K562 (cell line): Measurements from ENCODE around the gene UBR3. TPM values are rescaled to one million over a fixed set of nuclear protein-coding genes. Genes with fewer than 3 reads are reported as not detected.

Experiments used
- ARNT ChIP-seq, 2 experiments: fragments of 450-650 bp; IDR thresholded peaks; 2 replicates each; pipeline ENCODE4 v1.6.1; 2016; ENCODE audit warnings: mild to moderate bottlenecking in 1 of 2
- CBFA2T3 ChIP-seq: fragments of 450-650 bp; IDR thresholded peaks from 2 replicates; pipeline ENCODE4 v1.6.1; 2017
- CREB1 ChIP-seq, 2 experiments: sonication (generic) in 1 of 2; formaldehyde crosslinking in 1 of 2; IDR thresholded peaks; 2 replicates each; pipeline versions ENCODE4 v1.6.1 to v1.8.0; 2012 to 2022; ENCODE audit warnings: inconsistent platforms in 1 of 2, mild to moderate bottlenecking in 1 of 2, missing genetic modification reagents in 1 of 2, moderate library complexity in 1 of 2
- ILK ChIP-seq: fragments of 450-650 bp; IDR thresholded peaks from 2 replicates; pipeline ENCODE4 v1.6.1; 2016; ENCODE audit warnings: missing genetic modification characterization, low read depth, mild to moderate bottlenecking, missing compliant biosample characterization, moderate library complexity, borderline replicate concordance
- JUND ChIP-seq, 2 experiments: IDR thresholded peaks; 2 replicates in 1 of 2; 3 replicates in 1 of 2; pipeline ENCODE4 v1.6.1; 2011; ENCODE audit warnings: borderline replicate concordance in 2 of 2, low read depth in 2 of 2, low read length in 2 of 2, improper control_type of control experiment in 1 of 2, missing biosample characterization in 1 of 2, missing genetic modification characterization in 1 of 2, missing genetic modification reagents in 1 of 2
- LCOR ChIP-seq: sonication (generic); formaldehyde crosslinking; IDR thresholded peaks from 2 replicates; pipeline ENCODE4 v1.8.0; 2022; ENCODE audit warnings: mild to moderate bottlenecking, missing genetic modification reagents
- PKNOX1 ChIP-seq: fragments of 450-650 bp; IDR thresholded peaks from 2 replicates; pipeline ENCODE4 v1.6.1; 2016
- POU5F1 ChIP-seq: fragments of 150-350 bp; IDR thresholded peaks from 2 replicates; pipeline ENCODE4 v1.6.1; 2014; ENCODE audit warnings: borderline replicate concordance, low read length, low read depth, mild to moderate bottlenecking; ENCODE audit not compliant: partially characterized antibody
- THAP12 ChIP-seq: fragments of 250-450 bp; sonication (Bioruptor Pico); IDR thresholded peaks from 2 replicates; pipeline ENCODE4 v1.9.0; 2021; ENCODE audit warnings: mild to moderate bottlenecking, inconsistent platforms
- ZNF507 ChIP-seq: conservative IDR thresholded peaks from 2 replicates; pipeline ENCODE4 v1.6.1; 2017; ENCODE audit warnings: missing genetic modification characterization, missing compliant biosample characterization
- ZNF696 ChIP-seq: fragments of 250-450 bp; sonication (Bioruptor Pico); conservative IDR thresholded peaks from 2 replicates; pipeline ENCODE4 v1.4.0; 2020; ENCODE audit warnings: mild to moderate bottlenecking, moderate library complexity
- polyA plus RNA-seq, 8 experiments: library from polyadenylated mRNA; depleted of rRNA in 4 of 8; stranded (reverse) in 5 of 8; unstranded in 3 of 8; fragments of >200 nt; fragmentation: Nextera tagmentation in 2 of 8; fragmentation: Illumina TruSeq in 1 of 8; extraction: Ambion mirVana in 2 of 8; extraction: Trizol in 1 of 8; gene quantifications; 2 replicates each; pipeline versions ENCODE4 v1.2.1 to v1.2.3, GENCODE V29; 2011 to 2014; ENCODE audit warnings: inconsistent platforms in 1 of 8, missing spikeins in 1 of 8
- total RNA-seq, 7 experiments: library from RNA; depleted of rRNA in 6 of 7; stranded (reverse); fragments of >200 nt in 6 of 7; fragmentation: Illumina TruSeq in 2 of 7; extraction: Trizol in 2 of 7; gene quantifications; 2 replicates each; pipeline versions ENCODE4 v1.2.1 to v1.2.3, GENCODE V29; 2011 to 2021; ENCODE audit warnings: low replicate concordance in 1 of 7
- TF ChIP-seq, protein P1 (sequence below): fragments of 250-450 bp; sonication (Bioruptor Pico); IDR thresholded peaks from 2 replicates; pipeline ENCODE4 v1.8.0; 2022; ENCODE audit warnings: moderate library complexity, mild to moderate bottlenecking, inconsistent platforms
- TF ChIP-seq, protein P2 (sequence below): fragments of 450-650 bp; conservative IDR thresholded peaks from 2 replicates; pipeline ENCODE4 v1.6.1; 2016; ENCODE audit warnings: missing genetic modification characterization, low read depth, mild to moderate bottlenecking, missing compliant biosample characterization, moderate library complexity
- TF ChIP-seq, protein P3 (sequence below): sonication (generic); formaldehyde crosslinking; IDR thresholded peaks from 2 replicates; pipeline ENCODE4 v1.8.0; 2022; ENCODE audit warnings: missing genetic modification reagents, mild to moderate bottlenecking, borderline replicate concordance
- TF ChIP-seq, protein P4 (sequence below), 3 experiments: fragments of 200-800 bp in 1 of 3; sonication (Bioruptor generic) in 1 of 3; sonication (generic) in 1 of 3; formaldehyde crosslinking in 1 of 3; IDR thresholded peaks; 2 replicates each; pipeline versions ENCODE4 v1.6.1 to v1.8.0; 2016 to 2022; ENCODE audit warnings: mild to moderate bottlenecking in 2 of 3, missing compliant biosample characterization in 2 of 3, missing genetic modification characterization in 2 of 3, missing genetic modification reagents in 1 of 3

UBR3 gene
- total and polyA plus RNA-seq, 9 of the 15 experiments (the other 6 are each of a cell fraction or from before 2014, with no cell fraction given), result 14.4 to 63.5 (median 40.4) TPM

GRCh38 chr2:170013802-170014551 is 186.7 kb downstream of the UBR3 start (continued):
- TF ChIP-seq THAP12 (CRISPR knock-in tag), result no peak
- TF ChIP-seq, protein P1, sequence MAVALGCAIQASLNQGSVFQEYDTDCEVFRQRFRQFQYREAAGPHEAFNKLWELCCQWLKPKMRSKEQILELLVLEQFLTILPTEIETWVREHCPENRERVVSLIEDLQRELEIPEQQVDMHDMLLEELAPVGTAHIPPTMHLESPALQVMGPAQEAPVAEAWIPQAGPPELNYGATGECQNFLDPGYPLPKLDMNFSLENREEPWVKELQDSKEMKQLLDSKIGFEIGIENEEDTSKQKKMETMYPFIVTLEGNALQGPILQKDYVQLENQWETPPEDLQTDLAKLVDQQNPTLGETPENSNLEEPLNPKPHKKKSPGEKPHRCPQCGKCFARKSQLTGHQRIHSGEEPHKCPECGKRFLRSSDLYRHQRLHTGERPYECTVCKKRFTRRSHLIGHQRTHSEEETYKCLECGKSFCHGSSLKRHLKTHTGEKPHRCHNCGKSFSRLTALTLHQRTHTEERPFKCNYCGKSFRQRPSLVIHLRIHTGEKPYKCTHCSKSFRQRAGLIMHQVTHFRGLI (CRISPR knock-in tag), result peak; percentile 3; the same call in 1 of the 2 replicates
- TF ChIP-seq CREB1 (IDR thresholded peaks at IDR 0.05), result peak; percentile 62
- no peak for TF ChIP-seq CREB1 (CRISPR knock-in tag; IDR thresholded peaks at IDR 0.05)
- TF ChIP-seq, protein P2, sequence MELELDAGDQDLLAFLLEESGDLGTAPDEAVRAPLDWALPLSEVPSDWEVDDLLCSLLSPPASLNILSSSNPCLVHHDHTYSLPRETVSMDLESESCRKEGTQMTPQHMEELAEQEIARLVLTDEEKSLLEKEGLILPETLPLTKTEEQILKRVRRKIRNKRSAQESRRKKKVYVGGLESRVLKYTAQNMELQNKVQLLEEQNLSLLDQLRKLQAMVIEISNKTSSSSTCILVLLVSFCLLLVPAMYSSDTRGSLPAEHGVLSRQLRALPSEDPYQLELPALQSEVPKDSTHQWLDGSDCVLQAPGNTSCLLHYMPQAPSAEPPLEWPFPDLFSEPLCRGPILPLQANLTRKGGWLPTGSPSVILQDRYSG, result peak; percentile 67; the same call in 1 of the 2 replicates
- TF ChIP-seq ARNT (IDR thresholded peaks at IDR 0.05), result peak; percentile 89 to 96; a peak in 3 of 4 replicates
- TF ChIP-seq, protein P3, sequence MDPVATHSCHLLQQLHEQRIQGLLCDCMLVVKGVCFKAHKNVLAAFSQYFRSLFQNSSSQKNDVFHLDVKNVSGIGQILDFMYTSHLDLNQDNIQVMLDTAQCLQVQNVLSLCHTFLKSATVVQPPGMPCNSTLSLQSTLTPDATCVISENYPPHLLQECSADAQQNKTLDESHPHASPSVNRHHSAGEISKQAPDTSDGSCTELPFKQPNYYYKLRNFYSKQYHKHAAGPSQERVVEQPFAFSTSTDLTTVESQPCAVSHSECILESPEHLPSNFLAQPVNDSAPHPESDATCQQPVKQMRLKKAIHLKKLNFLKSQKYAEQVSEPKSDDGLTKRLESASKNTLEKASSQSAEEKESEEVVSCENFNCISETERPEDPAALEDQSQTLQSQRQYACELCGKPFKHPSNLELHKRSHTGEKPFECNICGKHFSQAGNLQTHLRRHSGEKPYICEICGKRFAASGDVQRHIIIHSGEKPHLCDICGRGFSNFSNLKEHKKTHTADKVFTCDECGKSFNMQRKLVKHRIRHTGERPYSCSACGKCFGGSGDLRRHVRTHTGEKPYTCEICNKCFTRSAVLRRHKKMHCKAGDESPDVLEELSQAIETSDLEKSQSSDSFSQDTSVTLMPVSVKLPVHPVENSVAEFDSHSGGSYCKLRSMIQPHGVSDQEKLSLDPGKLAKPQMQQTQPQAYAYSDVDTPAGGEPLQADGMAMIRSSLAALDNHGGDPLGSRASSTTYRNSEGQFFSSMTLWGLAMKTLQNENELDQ (CRISPR knock-in tag), result no peak
- TF ChIP-seq, protein P4, sequence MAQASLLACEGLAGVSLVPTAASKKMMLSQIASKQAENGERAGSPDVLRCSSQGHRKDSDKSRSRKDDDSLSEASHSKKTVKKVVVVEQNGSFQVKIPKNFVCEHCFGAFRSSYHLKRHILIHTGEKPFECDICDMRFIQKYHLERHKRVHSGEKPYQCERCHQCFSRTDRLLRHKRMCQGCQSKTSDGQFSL (CRISPR knock-in tag; IDR thresholded peaks at IDR 0.05), result no peak
- TF ChIP-seq, protein P4 (tag; IDR thresholded peaks at IDR 0.05), result no peak
- peak; percentile 88 for TF ChIP-seq JUND (IDR thresholded peaks at IDR 0.05; ENCODE audit: borderline replicate concordance, low read depth, low read length)
- TF ChIP-seq JUND (tag; IDR thresholded peaks at IDR 0.05; ENCODE audit: borderline replicate concordance, low read depth, low read length), result peak; percentile 65; the same call in 1 of the 3 replicates
- TF ChIP-seq ZNF507 (tag), result no peak
- TF ChIP-seq POU5F1, result no peak
- TF ChIP-seq LCOR (CRISPR knock-in tag), result 0 out of 2 replicates have a peak, but pooled peaks have one; percentile 53
- TF ChIP-seq PKNOX1, result peak; percentile 75
- TF ChIP-seq ILK, result no peak
- no peak for TF ChIP-seq ZNF696
- peak; percentile 98 for TF ChIP-seq CBFA2T3
